K562 (cell line): ENCODE measurements around the gene LIN28B. TPM values are rescaled to one million over a fixed set of nuclear protein-coding genes. Genes with fewer than 3 reads are reported as not detected.

ENCODE experiments used
- ATAC-seq: fragments of 200-7000 bp; cut with Tn5 transposase; 3 replicates; pipeline ENCODE4 v1.9.1; 2020; ENCODE audit warnings: moderate library complexity
- BruUV-seq: library from RNA; stranded (reverse); fragments of 400-500 nt; replicated peaks from 2 replicates; lab custom pipeline; 2021; lab: Mats Ljungman, UMichigan
- CTCF ChIA-PET: fragments of 300-600 bp; formaldehyde crosslinking; extraction: SDS; loops from one replicate; lab custom pipeline; 2021; ENCODE audit warnings: low intra/inter-chr PET ratio; lab: Yijun Ruan, JAX
- POLR2A ChIA-PET: fragments of 300-600, 350-650 bp; sonication (Branson Sonifier 250); formaldehyde crosslinking; extraction: SDS; loops from one replicate; lab custom pipeline; 2021; ENCODE audit warnings: antibody characterized with exemption, inconsistent platforms; lab: Yijun Ruan, JAX
- DNase-seq, 4 experiments: peaks; one replicate each; pipeline versions ENCODE4 v3.0.0 to v3.0.0-alpha.2; 2011 to 2018; ENCODE audit warnings: low spot score in 3 of 4, mixed read lengths in 3 of 4; ENCODE audit errors: extremely low read depth in 1 of 4
- FAIRE-seq: peaks from 2 replicates; lab custom pipeline; 2011; peaks lifted over from hg19 to GRCh38; lab: Jason Lieb, UNC
- H2AFZ ChIP-seq: 2 replicates; pipeline ENCODE4 v1.6.0; 2011; ENCODE audit warnings: low read depth, low read length, control low read depth, inconsistent platforms
- H3K27ac ChIP-seq: fragments of 200-600 bp; 3 replicates; pipeline ENCODE4 v1.8.0; 2011; ENCODE audit warnings: low read depth, mild to moderate bottlenecking, control low read depth, inconsistent platforms, low read length, moderate library complexity, mixed read lengths; ENCODE audit errors: extremely low read depth
- H3K27me3 ChIP-seq, 2 experiments: fragments of 300-600 bp in 1 of 2; 2 replicates in 1 of 2; 3 replicates in 1 of 2; pipeline versions ENCODE4 v1.6.0 to v1.8.0; 2011; ENCODE audit warnings: inconsistent platforms in 2 of 2, low read length in 2 of 2, mild to moderate bottlenecking in 1 of 2, mixed read lengths in 1 of 2, moderate library complexity in 1 of 2; ENCODE audit not compliant: control insufficient read depth in 2 of 2, insufficient read depth in 2 of 2
- H3K36me3 ChIP-seq: fragments of 300-600 bp; 3 replicates; pipeline ENCODE4 v1.8.0; 2011; ENCODE audit warnings: mild to moderate bottlenecking, low read length, inconsistent platforms; ENCODE audit not compliant: control insufficient read depth, insufficient read depth
- H3K4me1 ChIP-seq, 2 experiments: fragments of 200-600 bp in 1 of 2; replicated peaks in 1 of 2; 2 replicates in 1 of 2; 3 replicates in 1 of 2; pipeline versions ENCODE4 v1.5.1 to v1.8.0; 2011; ENCODE audit warnings: inconsistent platforms in 2 of 2, low read length in 2 of 2, mild to moderate bottlenecking in 1 of 2, mixed read lengths in 1 of 2, moderate library complexity in 1 of 2; ENCODE audit not compliant: control insufficient read depth in 2 of 2, insufficient read depth in 2 of 2
- H3K4me2 ChIP-seq: 2 replicates; pipeline ENCODE4 v1.6.1; 2011; ENCODE audit warnings: low read length, control low read depth, inconsistent platforms, mixed read lengths; ENCODE audit not compliant: insufficient read depth
- H3K4me3 ChIP-seq: fragments of 200-600 bp; sonication (generic), shearing (Covaris generic); 2 replicates; pipeline ENCODE4 v1.5.1; 2016; ENCODE audit warnings: control low read depth, inconsistent platforms
- H3K79me2 ChIP-seq: fragments of 200-600 bp; 3 replicates; pipeline ENCODE4 v1.8.0; 2011; ENCODE audit warnings: low read length, inconsistent platforms; ENCODE audit not compliant: control insufficient read depth, insufficient read depth
- H3K9ac ChIP-seq, 2 experiments: 2 replicates each; pipeline versions ENCODE4 v1.6.0 to v1.6.1; 2011; ENCODE audit warnings: low read depth in 2 of 2, low read length in 2 of 2, control low read depth in 1 of 2, inconsistent platforms in 1 of 2, mild to moderate bottlenecking in 1 of 2, mixed read lengths in 1 of 2; ENCODE audit not compliant: insufficient read depth in 1 of 2
- H3K9me1 ChIP-seq: one replicate; pipeline ENCODE4 v1.6.0; 2011; ENCODE audit warnings: inconsistent platforms, mild to moderate bottlenecking, low read length, moderate library complexity; ENCODE audit not compliant: control insufficient read depth, insufficient read depth
- H3K9me3 ChIP-seq: replicated peaks from 2 replicates; pipeline ENCODE4 v1.5.1; 2011; ENCODE audit warnings: low read depth, low read length, inconsistent platforms; ENCODE audit not compliant: control insufficient read depth, insufficient read depth
- H4K20me1 ChIP-seq: replicated peaks from 2 replicates; pipeline ENCODE4 v1.6.1; 2011; ENCODE audit warnings: low read length, inconsistent platforms, mixed read lengths; ENCODE audit not compliant: control insufficient read depth, insufficient read depth
- CREB1 ChIP-seq, 2 experiments: sonication (generic) in 1 of 2; formaldehyde crosslinking in 1 of 2; IDR thresholded peaks; 2 replicates each; pipeline versions ENCODE4 v1.6.1 to v1.8.0; 2012 to 2022; ENCODE audit warnings: inconsistent platforms in 1 of 2, mild to moderate bottlenecking in 1 of 2, missing genetic modification reagents in 1 of 2, moderate library complexity in 1 of 2
- DIDO1 ChIP-seq: fragments of 450-650 bp; IDR thresholded peaks from 2 replicates; pipeline ENCODE4 v1.6.1; 2016; ENCODE audit warnings: low read depth, missing biosample characterization, missing genetic modification characterization
- E2F8 ChIP-seq: fragments of 450-650 bp; IDR thresholded peaks from 2 replicates; pipeline ENCODE4 v1.7.1; 2018; ENCODE audit warnings: mild to moderate bottlenecking, low read depth; ENCODE audit not compliant: partially characterized antibody
- FOXJ3 ChIP-seq: sonication (generic); formaldehyde crosslinking; IDR thresholded peaks from 2 replicates; pipeline ENCODE4 v1.4.0; 2020; ENCODE audit warnings: mild to moderate bottlenecking, missing genetic modification reagents
- FUS ChIP-seq: fragments of 200-400 bp; formaldehyde crosslinking; optimal IDR thresholded peaks from 2 replicates; pipeline ENCODE3; 2017; ENCODE audit warnings: low read depth, low read length
- NCOA1 ChIP-seq: fragments of 450-650 bp; IDR thresholded peaks from 2 replicates; pipeline ENCODE4 v1.6.1; 2016; ENCODE audit warnings: low read depth
- PRDM10 ChIP-seq: fragments of 450-650 bp; IDR thresholded peaks from 2 replicates; pipeline ENCODE4 v1.6.1; 2018; ENCODE audit not compliant: partially characterized antibody
- PYGO2 ChIP-seq: fragments of 450-650 bp; IDR thresholded peaks from 2 replicates; pipeline ENCODE4 v1.6.1; 2016; ENCODE audit warnings: mild to moderate bottlenecking, missing genetic modification characterization, moderate library complexity, missing compliant biosample characterization
- RHOXF2B ChIP-seq: fragments of 250-450 bp; sonication (Bioruptor Pico); conservative IDR thresholded peaks from 2 replicates; pipeline ENCODE4 v1.5.1; 2021
- TFAM ChIP-seq: fragments of 250-450 bp; sonication (Bioruptor Pico); conservative IDR thresholded peaks from 2 replicates; pipeline ENCODE4 v1.5.0; 2021; ENCODE audit warnings: mild to moderate bottlenecking, moderate library complexity
- ZBTB49 ChIP-seq: sonication (generic); formaldehyde crosslinking; IDR thresholded peaks from 2 replicates; pipeline ENCODE4 v1.8.0; 2022; ENCODE audit warnings: missing genetic modification reagents, mild to moderate bottlenecking, borderline replicate concordance
- ZNF280A ChIP-seq: fragments of 450-650 bp; IDR thresholded peaks from 2 replicates; pipeline ENCODE4 v1.6.1; 2018; ENCODE audit warnings: mild to moderate bottlenecking, low read depth; ENCODE audit not compliant: partially characterized antibody
- WGBS: fragments of 100-300 bp; shearing (Covaris generic); methylation state at CpG from one replicate; pipeline ENCODE4 v1.1.6; 2016; ENCODE audit warnings: low coverage, mixed read lengths; ENCODE audit not compliant: insufficient coverage; ENCODE audit errors: missing lambda C conversion rate; 5-methylcytosine and 5-hydroxymethylcytosine counted together
- in situ Hi-C: fragments of 300-500 bp; cut with MboI; formaldehyde crosslinking; loops from 4 replicates; pipeline ENCODE4 v1.15.0; 2018; ENCODE audit warnings: inconsistent platforms, mixed read lengths
- intact Hi-C: fragments of 100-400 bp; cut with micrococcal nuclease; formaldehyde crosslinking; loops from 2 replicates; pipeline ENCODE4 v1.14.2; 2022
- polyA plus RNA-seq, 8 experiments: library from polyadenylated mRNA; depleted of rRNA in 4 of 8; stranded (reverse) in 5 of 8; unstranded in 3 of 8; fragments of >200 nt; fragmentation: Nextera tagmentation in 2 of 8; fragmentation: Illumina TruSeq in 1 of 8; extraction: Ambion mirVana in 2 of 8; extraction: Trizol in 1 of 8; gene quantifications; 2 replicates each; pipeline versions ENCODE4 v1.2.1 to v1.2.3, GENCODE V29; 2011 to 2014; ENCODE audit warnings: inconsistent platforms in 1 of 8, missing spikeins in 1 of 8
- total RNA-seq, 7 experiments: library from RNA; depleted of rRNA in 6 of 7; stranded (reverse); fragments of >200 nt in 6 of 7; fragmentation: Illumina TruSeq in 2 of 7; extraction: Trizol in 2 of 7; gene quantifications; 2 replicates each; pipeline versions ENCODE4 v1.2.1 to v1.2.3, GENCODE V29; 2011 to 2021; ENCODE audit warnings: low replicate concordance in 1 of 7

Gene LIN28B
- total and polyA plus RNA-seq, 9 of the 15 experiments (the other 6 are each of a cell fraction or from before 2014, with no cell fraction given), result 20.9 to 77.3 (median 42.1) TPM

- DNase-seq (no peak), ATAC-seq (no peak), FAIRE-seq (no peak)
- H3K27ac ChIP-seq, result no peak overlapping the region
- no peaks in the 10 kb centered on the region for H3K9me3 ChIP-seq
- peaks cover 3% of the 10 kb centered on the region; the same call in 2 of the 3 replicates for H3K36me3 ChIP-seq
- POLR2A ChIA-PET, result no interaction called here
- H3K4me2 ChIP-seq, result no peak overlapping the region
- H3K4me3 ChIP-seq, result no peak overlapping the region
- no peaks in the 10 kb centered on the region; the same call in 1 of the 2 replicates for H4K20me1 ChIP-seq
- H3K9ac ChIP-seq, result no peak overlapping the region
- WGBS, result 89% methylated on average over 3 of the region's 3 CpGs
- in situ Hi-C loops (no loop called here), intact Hi-C loops (no loop called here)
- H3K9me1 ChIP-seq, result no peaks in the 10 kb centered on the region
- peaks cover 0 to 5% of the 10 kb centered on the region in 2 experiments; a peak in 1 of 5 replicates for H3K4me1 ChIP-seq
- no peaks in the 10 kb centered on the region for H3K27me3 ChIP-seq
- BruUV-seq, result no TSS peak
- peaks cover 53% of the 10 kb centered on the region for H3K79me2 ChIP-seq
- no peak overlapping the region for H2AFZ ChIP-seq
- CTCF ChIA-PET, result no interaction called here
- TF ChIP-seq NCOA1 (no peak), FUS (no peak), CREB1 (IDR thresholded peaks at IDR 0.05) (no peak), CREB1 (CRISPR knock-in tag; IDR thresholded peaks at IDR 0.05) (no peak), ZNF280A (no peak), TFAM (CRISPR knock-in tag) (no peak), FOXJ3 (CRISPR knock-in tag) (no peak), PRDM10 (no peak), ZBTB49 (CRISPR knock-in tag) (no peak), RHOXF2B (CRISPR knock-in tag) (no peak), DIDO1 (no peak), PYGO2 (tag) (no peak), E2F8 (no peak)
These were observed 64.5 kb downstream of the LIN28B start for GRCh38 chr6:105021399-105021798.
